ENCODE data around the gene PDE4D. TPM values are rescaled to one million over a fixed set of nuclear protein-coding genes. Genes with fewer than 3 reads are reported as not detected.

Gene PDE4D
- total RNA-seq, 1 donor from 2014 or later, result 50.0 TPM

DNA sequence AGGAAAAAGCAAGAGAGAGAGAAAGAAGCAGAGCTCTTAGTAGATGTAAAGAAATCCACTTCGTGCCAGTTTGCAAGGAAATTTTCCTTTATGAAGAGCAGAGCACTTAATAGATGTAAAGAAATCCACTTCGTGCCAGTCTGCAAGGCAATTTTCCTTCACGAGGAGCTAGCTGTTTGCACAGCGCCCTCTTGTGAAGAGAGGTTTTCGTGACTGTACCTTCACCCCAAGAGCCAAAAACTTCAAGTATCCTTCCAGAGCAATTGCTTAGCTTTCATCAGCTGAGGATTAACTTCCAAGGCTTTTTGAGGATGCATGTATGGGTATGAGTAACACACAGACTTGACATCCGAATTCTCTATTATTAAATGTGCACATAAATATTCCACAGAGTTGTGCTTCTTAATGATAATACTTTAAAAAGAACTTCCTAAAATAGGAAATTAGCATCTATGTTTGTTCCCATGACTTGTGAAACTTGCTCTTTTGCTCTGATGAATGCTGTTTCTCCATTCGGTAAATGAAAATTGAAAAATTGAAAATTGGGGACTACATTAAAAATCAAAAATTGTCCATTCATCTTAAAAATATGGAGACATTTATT, 525.6 kb downstream of the PDE4D start:
- Mint-ChIP-seq H3K27me3 (no peaks in the 10 kb centered on the region), H3K4me1 (ENCODE audit: unreplicated experiment) (peaks cover 14% of the 10 kb centered on the region), H3K36me3 (no peaks in the 10 kb centered on the region), H3K4me3 (no peak overlapping the region), H3K27ac (no peak overlapping the region), H3K9me3 (no peaks in the 10 kb centered on the region)
- TF ChIP-seq, protein P1, sequence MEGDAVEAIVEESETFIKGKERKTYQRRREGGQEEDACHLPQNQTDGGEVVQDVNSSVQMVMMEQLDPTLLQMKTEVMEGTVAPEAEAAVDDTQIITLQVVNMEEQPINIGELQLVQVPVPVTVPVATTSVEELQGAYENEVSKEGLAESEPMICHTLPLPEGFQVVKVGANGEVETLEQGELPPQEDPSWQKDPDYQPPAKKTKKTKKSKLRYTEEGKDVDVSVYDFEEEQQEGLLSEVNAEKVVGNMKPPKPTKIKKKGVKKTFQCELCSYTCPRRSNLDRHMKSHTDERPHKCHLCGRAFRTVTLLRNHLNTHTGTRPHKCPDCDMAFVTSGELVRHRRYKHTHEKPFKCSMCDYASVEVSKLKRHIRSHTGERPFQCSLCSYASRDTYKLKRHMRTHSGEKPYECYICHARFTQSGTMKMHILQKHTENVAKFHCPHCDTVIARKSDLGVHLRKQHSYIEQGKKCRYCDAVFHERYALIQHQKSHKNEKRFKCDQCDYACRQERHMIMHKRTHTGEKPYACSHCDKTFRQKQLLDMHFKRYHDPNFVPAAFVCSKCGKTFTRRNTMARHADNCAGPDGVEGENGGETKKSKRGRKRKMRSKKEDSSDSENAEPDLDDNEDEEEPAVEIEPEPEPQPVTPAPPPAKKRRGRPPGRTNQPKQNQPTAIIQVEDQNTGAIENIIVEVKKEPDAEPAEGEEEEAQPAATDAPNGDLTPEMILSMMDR (conservative IDR thresholded peaks at IDR 0.05), result peak; percentile 84
- no peak for DNase-seq (ENCODE audit: extremely low spot score, unreplicated experiment)

DNA sequence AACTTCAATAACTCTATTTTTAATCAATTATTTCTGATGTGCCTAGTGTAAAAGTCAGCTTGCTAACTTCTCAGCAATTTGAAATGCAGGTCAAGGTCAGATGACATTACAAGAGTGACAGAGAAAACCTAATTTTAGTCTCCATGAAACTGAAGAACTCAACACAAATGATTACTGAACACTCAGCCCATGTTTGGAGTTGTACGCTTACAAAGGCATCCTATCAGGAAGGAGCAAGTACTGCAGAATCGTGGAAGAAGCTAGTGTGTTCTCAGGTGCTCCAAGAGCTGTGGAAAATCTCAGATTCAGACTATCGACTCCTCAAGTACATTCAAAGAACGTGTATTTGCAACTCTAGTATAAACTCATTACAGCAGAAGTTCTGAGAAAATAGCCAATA, 526.7 kb downstream of the PDE4D start:
- no peak overlapping the region for H3K27ac Mint-ChIP-seq
- TF ChIP-seq, protein P1 (conservative IDR thresholded peaks at IDR 0.05), result no peak
- H3K4me3 Mint-ChIP-seq, result no peak overlapping the region
- no peaks in the 10 kb centered on the region for H3K36me3 Mint-ChIP-seq
- no peaks in the 10 kb centered on the region for H3K9me3 Mint-ChIP-seq
- no peaks in the 10 kb centered on the region for H3K27me3 Mint-ChIP-seq
- H3K4me1 Mint-ChIP-seq (ENCODE audit: unreplicated experiment), result peaks cover 21% of the 10 kb centered on the region
- DNase-seq (ENCODE audit: extremely low spot score, unreplicated experiment), result no peak

DNA sequence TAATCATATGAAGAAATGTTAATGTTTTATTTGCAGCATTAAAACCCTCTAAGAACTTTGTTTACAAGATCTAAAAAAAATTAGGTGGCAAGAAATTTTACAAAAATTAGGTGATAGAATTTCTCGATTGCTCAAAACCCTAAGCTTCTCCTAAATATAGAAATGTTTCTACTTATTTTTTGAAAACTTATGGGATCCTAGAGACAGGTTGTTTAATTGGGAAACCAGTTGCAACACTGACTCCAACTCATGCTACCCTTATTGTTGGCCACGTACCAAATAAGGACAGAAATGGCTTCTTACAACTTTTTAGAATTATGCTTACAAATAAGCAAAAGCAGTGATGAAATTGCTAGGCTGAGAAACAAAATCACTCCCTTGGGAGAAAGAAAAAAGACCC, 531.1 kb downstream of the PDE4D start:
- no peaks in the 10 kb centered on the region for H3K36me3 Mint-ChIP-seq
- no peak overlapping the region for H3K27ac Mint-ChIP-seq
- TF ChIP-seq, protein P1 (conservative IDR thresholded peaks at IDR 0.05), result no peak
- DNase-seq (ENCODE audit: extremely low spot score, unreplicated experiment), result no peak
- peaks cover 53% of the 10 kb centered on the region for H3K4me1 Mint-ChIP-seq (ENCODE audit: unreplicated experiment)
- no peaks in the 10 kb centered on the region for H3K27me3 Mint-ChIP-seq
- no peak overlapping the region for H3K4me3 Mint-ChIP-seq
- H3K9me3 Mint-ChIP-seq, result no peaks in the 10 kb centered on the region

DNA sequence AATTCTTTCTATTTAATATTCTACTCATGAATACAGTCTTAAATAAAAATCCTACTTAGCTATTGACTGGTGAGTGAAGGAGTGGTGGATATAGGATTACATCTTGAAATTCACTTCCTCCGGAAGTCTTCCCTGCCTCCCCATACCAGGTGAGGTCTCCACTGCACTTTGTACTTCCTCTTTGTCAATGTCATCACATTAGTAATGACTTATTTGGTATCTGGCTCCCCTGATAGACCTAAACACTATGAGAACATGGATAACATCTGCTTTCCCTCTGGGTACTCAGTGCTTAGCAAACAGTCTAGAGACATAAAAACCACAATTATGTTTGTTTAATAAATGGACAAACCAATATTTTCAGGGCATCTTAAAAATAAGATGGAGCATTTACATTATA, 532.1 kb downstream of the PDE4D start:
- Mint-ChIP-seq H3K4me1 (ENCODE audit: unreplicated experiment) (peaks cover 59% of the 10 kb centered on the region), H3K9me3 (no peaks in the 10 kb centered on the region), H3K27ac (no peak overlapping the region), H3K36me3 (no peaks in the 10 kb centered on the region), H3K4me3 (no peak overlapping the region), H3K27me3 (no peaks in the 10 kb centered on the region)
- DNase-seq (ENCODE audit: extremely low spot score, unreplicated experiment), result no peak
- TF ChIP-seq, protein P1 (conservative IDR thresholded peaks at IDR 0.05), result no peak

DNA sequence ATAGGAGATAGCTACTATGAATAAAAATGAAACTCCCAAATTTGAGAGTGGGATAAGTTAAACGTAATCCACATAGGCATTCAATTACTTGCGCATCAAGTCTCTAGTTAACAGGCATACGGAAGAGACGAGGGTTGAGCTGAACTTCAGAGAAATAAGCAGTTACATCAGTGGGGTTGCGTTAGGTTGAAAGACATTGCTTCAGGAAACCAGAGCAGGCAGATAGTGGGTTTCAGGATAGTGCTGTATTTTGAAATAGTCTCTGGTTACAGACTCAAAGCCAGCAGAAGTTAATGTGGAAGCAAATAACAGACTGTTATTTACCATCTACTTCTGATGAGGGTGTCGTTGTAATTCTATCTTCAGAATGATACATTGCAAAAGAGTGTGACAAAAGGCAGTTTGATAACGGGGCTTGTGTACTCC, 533.4 kb downstream of the PDE4D start:
- no peak for DNase-seq (ENCODE audit: extremely low spot score, unreplicated experiment)
- H3K27ac Mint-ChIP-seq, result no peak overlapping the region
- peaks cover 62% of the 10 kb centered on the region for H3K4me1 Mint-ChIP-seq (ENCODE audit: unreplicated experiment)
- no peaks in the 10 kb centered on the region for H3K27me3 Mint-ChIP-seq
- H3K9me3 Mint-ChIP-seq, result no peaks in the 10 kb centered on the region
- H3K4me3 Mint-ChIP-seq, result no peak overlapping the region
- TF ChIP-seq, protein P1 (conservative IDR thresholded peaks at IDR 0.05), result no peak
- H3K36me3 Mint-ChIP-seq, result no peaks in the 10 kb centered on the region

All from type B pancreatic cell (in vitro differentiated cells).